Lung (tissue), 12 donors: ENCODE measurements around the gene URAD. TPM values are rescaled to one million over a fixed set of nuclear protein-coding genes. Genes with fewer than 3 reads are reported as not detected.
"Not testable (repeated sequence)": the region's sequence is repeated elsewhere in the genome, so short reads cannot be mapped to it uniquely, and the experiment has no call there.

Source experiments
- ATAC-seq: fragments of 200-7000 bp; cut with Tn5 transposase; one replicate; pipeline ENCODE4 v1.9.1; 2020; ENCODE audit warnings: moderate number of reproducible peaks; ENCODE audit not compliant: insufficient read depth, low FRiP score
- DNase-seq, 3 donors: peaks; one replicate each; pipeline ENCODE4 v3.0.0-alpha.2; 2013 to 2017
- H3K27ac ChIP-seq, 2 donors: one replicate each; pipeline ENCODE4 v1.5.1; 2013; ENCODE audit warnings: mild to moderate bottlenecking in 2 of 2, moderate library complexity in 2 of 2, control low read depth in 1 of 2, inconsistent platforms in 1 of 2, low read depth in 1 of 2, low read length in 1 of 2
- H3K27me3 ChIP-seq, 3 donors: one replicate each; pipeline ENCODE4 v1.5.1; 2013; ENCODE audit warnings: low read length in 2 of 3; ENCODE audit not compliant: control insufficient read depth in 3 of 3, insufficient read depth in 3 of 3
- H3K36me3 ChIP-seq, 4 donors: one replicate each; pipeline ENCODE4 v1.5.1; 2013; ENCODE audit warnings: low read length in 4 of 4, mild to moderate bottlenecking in 1 of 4, moderate library complexity in 1 of 4; ENCODE audit not compliant: control insufficient read depth in 4 of 4, insufficient read depth in 4 of 4
- H3K4me1 ChIP-seq, 5 donors: one replicate each; pipeline ENCODE4 v1.5.1; 2013; ENCODE audit warnings: low read length in 5 of 5, mild to moderate bottlenecking in 2 of 5, moderate library complexity in 1 of 5; ENCODE audit not compliant: control insufficient read depth in 5 of 5, insufficient read depth in 5 of 5
- H3K4me3 ChIP-seq: one replicate; pipeline ENCODE4 v1.5.1; 2013; ENCODE audit warnings: mild to moderate bottlenecking, control low read depth, moderate library complexity
- H3K9ac ChIP-seq, 2 donors: one replicate each; pipeline ENCODE4 v1.5.1; 2013; ENCODE audit warnings: low read length in 2 of 2, control low read depth in 1 of 2; ENCODE audit not compliant: insufficient read depth in 1 of 2
- H3K9me3 ChIP-seq, 4 donors: one replicate each; pipeline ENCODE4 v1.5.1; 2013; ENCODE audit warnings: low read length in 3 of 4, mild to moderate bottlenecking in 1 of 4, moderate library complexity in 1 of 4; ENCODE audit not compliant: control insufficient read depth in 4 of 4, insufficient read depth in 3 of 4
- CTCF ChIP-seq: IDR thresholded peaks from 2 replicates; pipeline ENCODE4 v1.5.1; 2012; ENCODE audit warnings: mild to moderate bottlenecking; ENCODE audit errors: control extremely low read depth, extremely low read depth
- WGBS, 2 donors: extraction: QIAGEN DNeasy Blood & Tissue Kit; methylation state at CpG; one replicate each; pipeline ENCODE4 v1.1.7; 2013; 5-methylcytosine and 5-hydroxymethylcytosine counted together
- polyA plus RNA-seq, 2 donors: library from polyadenylated mRNA; stranded (reverse); fragments of 200-250 nt; gene quantifications; one replicate each; pipeline ENCODE4 v1.2.1, GENCODE V29; 2013
- total RNA-seq, 2 donors: library from RNA; depleted of rRNA in 1 of 2; stranded (reverse); fragments of >200 nt in 1 of 2; gene quantifications; one replicate each; pipeline ENCODE4 v1.2.1, GENCODE V29; 2014 to 2021
- donor health status: control.
- donor health status: control.
- donor health status: Bipolar disorder and iron deficiency.
- donor health status: healthy.
- donor health status: DM: yes; HTN: yes; CAD: no.

Gene URAD
- total and polyA plus RNA-seq, 4 donors, result not detected

GRCh38 chr13:27965343-27965739 lies 23.2 kb downstream of the URAD start:
- WGBS, 2 donors, result 54 to 57% methylated on average over 7 of the region's 7 CpGs
- Histone ChIP-seq H3K4me1 (peaks cover 0 to 15% (median 5%) of the 10 kb centered on the region in 5 donors), H3K9ac (no peak overlapping the region), H3K27me3 (peaks cover 36 to 87% (median 83%) of the 10 kb centered on the region in 3 donors), H3K27ac (no peak overlapping the region), H3K36me3 (no peaks in the 10 kb centered on the region), H3K9me3 (peaks cover 0 to 4% (median 0%) of the 10 kb centered on the region in 4 donors), H3K4me3 (no peak overlapping the region)
- no peak for TF ChIP-seq CTCF
- ATAC-seq (no peak), DNase-seq (no peak)

- no peaks in the 10 kb centered on the region for H3K36me3 ChIP-seq
- peaks cover 0 to 16% (median 5%) of the 10 kb centered on the region in 5 donors for H3K4me1 ChIP-seq
- DNase-seq (no peak), ATAC-seq (no peak)
- H3K9ac ChIP-seq, result no peak overlapping the region
- H3K27me3 ChIP-seq, result peaks cover 38 to 88% (median 82%) of the 10 kb centered on the region in 3 donors
- H3K4me3 ChIP-seq, result no peak overlapping the region
- WGBS, 2 donors, result 13 to 17% methylated on average over 15 of the region's 15 CpGs
- H3K9me3 ChIP-seq, result peaks cover 0 to 5% (median 0%) of the 10 kb centered on the region in 4 donors
- H3K27ac ChIP-seq, result no peak overlapping the region
- TF ChIP-seq CTCF, result no peak
These were observed 23.7 kb downstream of the URAD start for GRCh38 chr13:27964741-27965323.

GRCh38 chr13:27964206-27964605 lies 24.3 kb downstream of the URAD start:
- ATAC-seq, DNase-seq, H3K9me3 ChIP-seq, H3K27ac ChIP-seq, H3K9ac ChIP-seq, H3K36me3 ChIP-seq, H3K4me3 ChIP-seq: not testable (repeated sequence)
- WGBS, 2 donors, result 59 to 62% methylated on average over 13 of the region's 13 CpGs
- Histone ChIP-seq H3K27me3 (peaks cover 38 to 88% (median 82%) of the 10 kb centered on the region in 3 donors), H3K4me1 (peaks cover 0 to 16% (median 5%) of the 10 kb centered on the region in 5 donors)

- peaks cover 0 to 5% (median 0%) of the 10 kb centered on the region in 4 donors for H3K9me3 ChIP-seq
- H3K27me3 ChIP-seq, result peaks cover 38 to 89% (median 83%) of the 10 kb centered on the region in 3 donors
- H3K4me1 ChIP-seq, result peaks cover 0 to 13% (median 2%) of the 10 kb centered on the region in 5 donors
- TF ChIP-seq CTCF, result no peak
- no peak overlapping the region for H3K27ac ChIP-seq
- no peak overlapping the region for H3K9ac ChIP-seq
- no peak for DNase-seq
- ATAC-seq, result no peak
- 58% methylated on average over 3 of the region's 3 CpGs for WGBS, 2 donors
- H3K36me3 ChIP-seq, result no peaks in the 10 kb centered on the region
- H3K4me3 ChIP-seq, result no peak overlapping the region
These were observed 25.0 kb downstream of the URAD start for GRCh38 chr13:27963491-27963890.
